ENCODE data around the gene ACO1. TPM values are rescaled to one million over a fixed set of nuclear protein-coding genes. Genes with fewer than 3 reads are reported as not detected.

Gene ACO1
- total RNA-seq, 4 donors from 2014 or later: 10.7 to 25.7 (median 21.5) TPM

DNA sequence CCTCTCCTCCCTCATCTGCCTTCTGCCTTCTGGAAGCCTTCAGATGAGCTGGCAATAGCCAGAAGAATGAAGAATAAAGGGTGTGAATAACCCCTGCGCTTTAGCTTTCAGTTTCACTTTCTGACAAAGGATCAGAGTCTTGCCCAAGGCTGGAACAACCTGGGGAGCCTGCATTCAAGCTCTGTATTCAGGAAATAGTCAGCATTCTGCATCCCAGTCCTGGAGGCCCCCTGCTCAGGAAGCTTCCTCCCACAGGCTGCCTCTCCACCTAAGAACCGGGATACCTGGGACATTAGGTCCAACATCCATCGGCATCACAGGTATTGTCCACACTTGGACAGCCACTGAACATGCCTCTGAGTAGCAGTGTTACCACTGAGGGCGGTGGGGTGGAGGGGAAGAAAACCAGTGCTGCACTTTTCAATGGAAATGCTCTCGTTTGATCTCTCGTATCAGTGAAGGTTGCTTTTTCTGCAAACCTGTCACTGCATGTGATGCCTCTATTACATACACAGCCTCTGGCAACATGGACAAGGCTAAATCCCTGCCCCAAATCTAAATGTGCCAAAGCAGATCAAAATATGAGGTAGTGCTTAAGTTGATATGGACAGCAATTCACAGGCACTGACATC lies 39.8 kb upstream of the ACO1 start:
- Histone ChIP-seq H3K9me3 (no peaks in the 10 kb centered on the region), H3K4me1 (peaks cover 0 to 16% (median 4%) of the 10 kb centered on the region in 3 donors), H3K27me3 (no peaks in the 10 kb centered on the region), H3K4me3 (peak overlapping the region in 3 of 4 donors; percentile 10 to 48 (median 19)), H3K36me3 (no peaks in the 10 kb centered on the region), H3K27ac (peak overlapping the region in 1 of 4 donors; percentile 5)
- TF ChIP-seq, protein P1, sequence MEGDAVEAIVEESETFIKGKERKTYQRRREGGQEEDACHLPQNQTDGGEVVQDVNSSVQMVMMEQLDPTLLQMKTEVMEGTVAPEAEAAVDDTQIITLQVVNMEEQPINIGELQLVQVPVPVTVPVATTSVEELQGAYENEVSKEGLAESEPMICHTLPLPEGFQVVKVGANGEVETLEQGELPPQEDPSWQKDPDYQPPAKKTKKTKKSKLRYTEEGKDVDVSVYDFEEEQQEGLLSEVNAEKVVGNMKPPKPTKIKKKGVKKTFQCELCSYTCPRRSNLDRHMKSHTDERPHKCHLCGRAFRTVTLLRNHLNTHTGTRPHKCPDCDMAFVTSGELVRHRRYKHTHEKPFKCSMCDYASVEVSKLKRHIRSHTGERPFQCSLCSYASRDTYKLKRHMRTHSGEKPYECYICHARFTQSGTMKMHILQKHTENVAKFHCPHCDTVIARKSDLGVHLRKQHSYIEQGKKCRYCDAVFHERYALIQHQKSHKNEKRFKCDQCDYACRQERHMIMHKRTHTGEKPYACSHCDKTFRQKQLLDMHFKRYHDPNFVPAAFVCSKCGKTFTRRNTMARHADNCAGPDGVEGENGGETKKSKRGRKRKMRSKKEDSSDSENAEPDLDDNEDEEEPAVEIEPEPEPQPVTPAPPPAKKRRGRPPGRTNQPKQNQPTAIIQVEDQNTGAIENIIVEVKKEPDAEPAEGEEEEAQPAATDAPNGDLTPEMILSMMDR (IDR thresholded peaks at IDR 0.05): no peak
- no peak for TF ChIP-seq POLR2A (IDR thresholded peaks at IDR 0.05)
- intact Hi-C loops (cut with DNase I): no loop called here
- 25 to 29% methylated on average over 4 to 6 of the region's 6 CpGs for WGBS, 2 donors
- DNase-seq: no peak

DNA sequence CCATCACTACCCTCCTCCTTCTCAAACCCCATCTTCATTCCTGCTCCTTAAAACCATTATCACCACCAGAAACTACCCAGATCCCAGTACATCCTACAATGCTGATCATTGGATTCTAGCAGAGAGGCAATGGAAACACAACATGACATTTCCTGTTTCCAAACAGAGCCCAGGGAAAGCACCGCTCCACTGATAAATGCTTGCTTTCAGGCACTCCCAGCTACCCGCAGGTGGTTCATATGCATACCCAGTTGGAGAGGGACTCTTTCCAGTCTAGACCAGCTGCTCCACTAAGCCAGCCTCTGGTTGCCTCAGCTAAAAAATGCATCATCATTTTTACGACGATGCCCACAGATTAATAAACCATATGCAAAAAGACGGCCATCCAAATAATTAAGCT lies 39.2 kb upstream of the ACO1 start:
- Histone ChIP-seq H3K27ac (no peak overlapping the region), H3K36me3 (no peaks in the 10 kb centered on the region), H3K4me1 (peaks cover 0 to 16% (median 4%) of the 10 kb centered on the region in 3 donors), H3K4me3 (no peak overlapping the region), H3K9me3 (no peaks in the 10 kb centered on the region), H3K27me3 (no peaks in the 10 kb centered on the region)
- TF ChIP-seq, protein P1 (IDR thresholded peaks at IDR 0.05): no peak
- no peak for TF ChIP-seq POLR2A (IDR thresholded peaks at IDR 0.05)
- 41 to 66% methylated on average over 5 of the region's 5 CpGs for WGBS, 2 donors
- intact Hi-C loops (cut with DNase I): no loop called here
- no peak for DNase-seq

DNA sequence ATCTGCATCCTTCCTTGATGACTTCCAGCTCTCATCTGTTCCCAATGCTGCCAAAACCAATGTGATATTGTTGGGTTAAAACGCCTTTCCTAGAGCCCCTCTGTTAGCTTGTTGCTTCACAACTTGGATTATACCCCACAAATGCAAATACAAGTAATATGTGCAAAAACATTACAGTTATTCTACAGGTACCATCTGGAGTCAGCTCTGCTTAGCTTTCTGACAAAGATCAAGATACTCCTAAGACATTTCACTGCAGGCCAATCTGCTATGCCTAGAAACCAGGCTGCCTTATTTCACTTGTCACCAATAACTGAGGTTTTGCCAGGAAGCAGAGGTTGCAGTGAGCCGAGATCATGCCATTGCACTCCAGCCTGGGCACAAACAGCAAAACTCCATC lies 36.9 kb upstream of the ACO1 start:
- intact Hi-C loops (cut with DNase I): no loop called here
- H3K36me3 ChIP-seq: no peaks in the 10 kb centered on the region
- peaks cover 0 to 16% (median 4%) of the 10 kb centered on the region in 3 donors for H3K4me1 ChIP-seq
- H3K4me3 ChIP-seq: no peak overlapping the region
- H3K9me3 ChIP-seq: no peaks in the 10 kb centered on the region
- WGBS, 2 donors: 54 to 77% methylated on average over 2 of the region's 2 CpGs
- no peak for TF ChIP-seq POLR2A (IDR thresholded peaks at IDR 0.05)
- TF ChIP-seq, protein P1 (IDR thresholded peaks at IDR 0.05): no peak
- H3K27ac ChIP-seq: no peak overlapping the region
- DNase-seq: no peak
- no peaks in the 10 kb centered on the region for H3K27me3 ChIP-seq

DNA sequence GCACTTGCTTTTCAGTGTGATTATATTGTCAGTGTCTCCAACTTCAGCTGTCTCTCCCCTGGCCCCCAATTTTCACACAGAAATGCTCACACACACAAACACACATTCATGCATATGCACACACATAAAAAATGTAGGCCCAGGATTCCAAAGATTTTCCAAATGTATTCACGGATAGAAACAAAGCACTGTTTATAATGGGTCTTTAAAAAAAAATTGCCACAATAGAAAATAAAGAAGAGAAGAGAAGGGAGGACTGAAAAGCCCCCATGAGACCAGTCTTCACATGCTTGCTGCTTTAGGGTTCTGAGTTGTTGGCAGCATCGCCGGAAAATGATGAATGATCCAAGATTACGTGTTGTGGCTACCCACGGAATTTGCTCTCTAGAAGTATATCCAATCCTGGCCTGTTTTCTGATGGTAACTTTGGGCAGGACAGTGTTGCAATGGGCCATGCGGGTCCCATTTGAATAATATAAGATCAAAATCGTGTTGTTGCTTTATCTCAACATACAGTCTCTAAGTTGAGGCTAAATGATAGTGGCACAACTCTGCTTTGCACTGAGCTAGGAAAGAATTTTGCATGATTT lies 36.2 kb upstream of the ACO1 start:
- Histone ChIP-seq H3K9me3 (no peaks in the 10 kb centered on the region), H3K27ac (no peak overlapping the region), H3K36me3 (no peaks in the 10 kb centered on the region), H3K4me1 (peaks cover 0 to 16% (median 4%) of the 10 kb centered on the region in 3 donors), H3K4me3 (no peak overlapping the region), H3K27me3 (no peaks in the 10 kb centered on the region)
- 38 to 43% methylated on average over 7 of the region's 7 CpGs for WGBS, 2 donors
- no peak for DNase-seq
- intact Hi-C loops (cut with DNase I): no loop called here
- TF ChIP-seq, protein P1 (IDR thresholded peaks at IDR 0.05): no peak

DNA sequence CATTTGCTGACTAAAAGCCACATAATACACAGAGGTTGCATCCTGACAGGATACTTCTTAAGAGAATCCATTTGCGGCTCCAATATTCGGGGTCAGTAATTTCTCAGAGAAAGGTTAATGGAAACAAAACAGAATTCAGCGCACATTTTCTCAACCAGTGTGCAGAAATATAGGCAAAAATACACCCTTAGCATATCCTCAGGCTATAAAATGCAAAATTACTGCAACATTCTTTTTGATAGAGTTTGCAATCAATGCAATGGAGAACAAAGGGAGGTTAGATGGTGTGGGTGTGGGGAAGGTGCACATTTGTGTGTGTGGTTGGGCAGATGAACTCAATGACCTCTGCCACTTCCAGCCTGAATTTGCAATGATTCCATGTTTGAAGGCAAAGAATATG lies 35.4 kb upstream of the ACO1 start:
- H3K36me3 ChIP-seq: no peaks in the 10 kb centered on the region
- 74 to 85% methylated on average over 3 of the region's 3 CpGs for WGBS, 2 donors
- H3K27me3 ChIP-seq: no peaks in the 10 kb centered on the region
- no peak overlapping the region for H3K27ac ChIP-seq
- H3K4me3 ChIP-seq: no peak overlapping the region
- no peak for DNase-seq
- intact Hi-C loops (cut with DNase I): no loop called here
- TF ChIP-seq, protein P1 (IDR thresholded peaks at IDR 0.05): no peak
- no peak for TF ChIP-seq POLR2A (IDR thresholded peaks at IDR 0.05)
- peaks cover 0 to 16% (median 4%) of the 10 kb centered on the region in 3 donors for H3K4me1 ChIP-seq
- H3K9me3 ChIP-seq: no peaks in the 10 kb centered on the region
